B cell (primary cell): ENCODE results near the gene RNASE7. TPM values are rescaled to one million over a fixed set of nuclear protein-coding genes. Genes with fewer than 3 reads are reported as not detected.
A peak's percentile ranks its signal among the peaks of the same experiment; 100 is the strongest.

ENCODE experiments used
- ATAC-seq: fragments of 200-7000 bp; cut with Tn5 transposase; one replicate; pipeline ENCODE4 v1.10.0; 2021; ENCODE audit warnings: low read depth, mild to moderate bottlenecking, moderate number of reproducible peaks, moderate library complexity
- CTCF ChIA-PET: fragments of 350-600 bp; sonication (Branson Sonifier 250); formaldehyde crosslinking; loops from one replicate; lab custom pipeline; 2021; ENCODE audit warnings: antibody characterized with exemption, inconsistent platforms; lab: Charles Lee
- POLR2A ChIA-PET: fragments of 350-600 bp; sonication (Branson Sonifier 250); formaldehyde crosslinking; loops from one replicate; lab custom pipeline; 2021; ENCODE audit warnings: antibody characterized with exemption; lab: Charles Lee
- DNase-seq: peaks from one replicate; pipeline ENCODE4 v3.0.0; 2013
- H2AFZ ChIP-seq: 2 replicates; pipeline ENCODE4 v1.6.1; 2012; ENCODE audit warnings: mild to moderate bottlenecking, low read depth, low read length; ENCODE audit not compliant: insufficient read depth, poor library complexity, severe bottlenecking
- H3K27ac ChIP-seq, 2 donors: 1 replicate in 1 of 2; 2 replicates in 1 of 2; pipeline ENCODE4 v1.5.1; 2012 to 2013; ENCODE audit warnings: low read length in 2 of 2, mild to moderate bottlenecking in 2 of 2, moderate library complexity in 1 of 2
- H3K27me3 ChIP-seq, 4 experiments: fragments of 200-600 bp in 1 of 4; sonication (generic) in 1 of 4; replicated peaks in 1 of 4; 1 replicate in 2 of 4; 2 replicates in 2 of 4; pipeline versions ENCODE4 v1.6.1 to v1.7.0; 2013 to 2016; ENCODE audit warnings: low read length in 3 of 4, mild to moderate bottlenecking in 2 of 4, mixed read lengths in 1 of 4, moderate library complexity in 1 of 4; ENCODE audit not compliant: insufficient read depth in 4 of 4, control insufficient read depth in 3 of 4; ENCODE audit errors: control extremely low read depth in 1 of 4
- H3K36me3 ChIP-seq, 2 experiments: replicated peaks in 1 of 2; 1 replicate in 1 of 2; 2 replicates in 1 of 2; pipeline versions ENCODE4 v1.6.1 to v1.7.1; 2013; ENCODE audit warnings: low read length in 1 of 2; ENCODE audit not compliant: insufficient read depth in 2 of 2, control insufficient read depth in 1 of 2; ENCODE audit errors: control extremely low read depth in 1 of 2, extremely low read depth in 1 of 2
- H3K4me1 ChIP-seq, 2 donors: fragments of 200-600 bp in 1 of 2; sonication (generic) in 1 of 2; 1 replicate in 1 of 2; 2 replicates in 1 of 2; pipeline versions ENCODE4 v1.5.1 to v1.6.1; 2013 to 2017; ENCODE audit warnings: low read length in 2 of 2; ENCODE audit not compliant: control insufficient read depth in 2 of 2, insufficient read depth in 2 of 2
- H3K4me2 ChIP-seq: replicated peaks from 2 replicates; pipeline ENCODE3; 2012; ENCODE audit warnings: mild to moderate bottlenecking, low read depth, low read length; ENCODE audit not compliant: poor library complexity, severe bottlenecking
- H3K4me3 ChIP-seq, 5 experiments: fragments of 200-600 bp in 1 of 5; sonication (generic) in 1 of 5; 1 replicate in 3 of 5; 2 replicates in 2 of 5; pipeline versions ENCODE4 v1.5.1 to v1.7.0; 2011 to 2016; ENCODE audit warnings: low read length in 4 of 5, mild to moderate bottlenecking in 4 of 5, low read depth in 2 of 5, control low read depth in 1 of 5, moderate library complexity in 1 of 5; ENCODE audit not compliant: insufficient read depth in 1 of 5; ENCODE audit errors: control extremely low read depth in 1 of 5, extremely low read depth in 1 of 5
- H3K79me2 ChIP-seq: fragments of 200-600 bp; sonication (generic); one replicate; pipeline ENCODE4 v1.6.0; 2016; ENCODE audit warnings: low read length; ENCODE audit not compliant: control insufficient read depth, insufficient read depth
- H3K9ac ChIP-seq: fragments of 200-600 bp; sonication (generic); 2 replicates; pipeline ENCODE4 v1.6.1; 2017; ENCODE audit warnings: mild to moderate bottlenecking, low read length, moderate library complexity
- H3K9me3 ChIP-seq, 3 donors: one replicate each; pipeline versions ENCODE4 v1.6.1 to v1.7.1; 2013; ENCODE audit warnings: low read length in 2 of 3; ENCODE audit not compliant: control insufficient read depth in 2 of 3, insufficient read depth in 1 of 3; ENCODE audit errors: control extremely low read depth in 1 of 3
- H4K20me1 ChIP-seq: 2 replicates; pipeline ENCODE4 v1.6.0; 2012; ENCODE audit warnings: mild to moderate bottlenecking, low read length; ENCODE audit not compliant: insufficient read depth, control insufficient read depth, poor library complexity, severe bottlenecking
- H3K27ac Mint-ChIP-seq: one replicate; pipeline ENCODE4 v1.8.0; 2021; ENCODE audit warnings: mixed read lengths
- H3K27me3 Mint-ChIP-seq: one replicate; pipeline ENCODE4 v1.8.0; 2021; ENCODE audit warnings: mixed read lengths
- H3K4me1 Mint-ChIP-seq: one replicate; pipeline ENCODE4 v1.8.0; 2021; ENCODE audit warnings: mixed read lengths
- H3K4me3 Mint-ChIP-seq: one replicate; pipeline ENCODE4 v1.8.0; 2021; ENCODE audit warnings: mixed read lengths
- H3K9me3 Mint-ChIP-seq: one replicate; pipeline ENCODE4 v1.8.0; 2022; ENCODE audit warnings: mixed read lengths; ENCODE audit not compliant: insufficient read depth
- CTCF ChIP-seq: fragments of 200-600 bp; IDR thresholded peaks from one replicate; pipeline ENCODE4 v1.8.0; 2022; ENCODE audit warnings: antibody characterized with exemption, mild to moderate bottlenecking
- EZH2 ChIP-seq: IDR thresholded peaks from 2 replicates; pipeline ENCODE4 v1.6.1; 2012; ENCODE audit warnings: borderline replicate concordance, low read depth, mild to moderate bottlenecking, moderate library complexity, low read length; ENCODE audit not compliant: insufficient read depth, poor library complexity, severe bottlenecking
- WGBS: methylation state at CpG from one replicate; pipeline ENCODE4 v1.1.5; 2013; ENCODE audit warnings: missing lambda C conversion rate; ENCODE audit not compliant: insufficient coverage; 5-methylcytosine and 5-hydroxymethylcytosine counted together
- intact Hi-C: fragments of 100-400 bp; cut with micrococcal nuclease; formaldehyde crosslinking; loops from one replicate; pipeline ENCODE4 v1.10.0; 2022
- polyA plus RNA-seq: library from polyadenylated mRNA; depleted of rRNA; stranded (reverse); fragments of >200 nt; gene quantifications from 2 replicates; pipeline ENCODE4 v1.2.3, GENCODE V29; 2012
- total RNA-seq, 2 donors: library from RNA; stranded (reverse); fragments of 120-200 nt in 1 of 2; gene quantifications; 1 replicate in 1 of 2; 2 replicates in 1 of 2; pipeline versions ENCODE4 v1.2.3 to v1.2.4, GENCODE V29; 2013 to 2022

RNASE7 gene
- total and polyA plus RNA-seq, 2 donors (not counting 1 experiment from before 2014, with no cell fraction given), result not detected

- ChIA-PET CTCF (interaction anchor here (1.9 to 7.8 kb wide), 5 partner anchors 14 to 75 kb away, joined by 7 to 91 read pairs (median 43); partner anchors contain the start of gene ARHGEF40), POLR2A (no interaction called here)
- no peak for TF ChIP-seq EZH2
- peak; percentile 19 for TF ChIP-seq CTCF
- intact Hi-C loops, result no loop called here
- H3K4me1 ChIP-seq, result peaks cover 11 to 21% of the 10 kb centered on the region in 2 donors
- no peaks in the 10 kb centered on the region for H4K20me1 ChIP-seq
- Mint-ChIP-seq H3K4me3 (no peak overlapping the region), H3K9me3 (no peaks in the 10 kb centered on the region), H3K4me1 (peaks cover 21% of the 10 kb centered on the region), H3K27ac (no peak overlapping the region), H3K27me3 (no peaks in the 10 kb centered on the region)
- no peak overlapping the region for H3K4me3 ChIP-seq
- no peak overlapping the region for H3K9ac ChIP-seq
- H2AFZ ChIP-seq, result no peak overlapping the region
- H3K9me3 ChIP-seq, result peaks cover 0 to 5% (median 0%) of the 10 kb centered on the region in 3 donors
- ATAC-seq, result no peak
- DNase-seq, result no peak
- H3K27ac ChIP-seq, result no peak overlapping the region
- no peak overlapping the region for H3K4me2 ChIP-seq
- H3K79me2 ChIP-seq, result no peaks in the 10 kb centered on the region
- H3K36me3 ChIP-seq, result no peaks in the 10 kb centered on the region
- peaks cover 0 to 4% (median 0%) of the 10 kb centered on the region in 4 experiments for H3K27me3 ChIP-seq
- 97% methylated on average over 44 of the region's 45 CpGs for WGBS
These were observed 48.2 kb downstream of the RNASE7 start for GRCh38 chr14:21090194-21090939.
